ENCODE results near the gene ERMN.
"Not testable (repeated sequence)": the region's sequence is repeated elsewhere in the genome, so short reads cannot be mapped to it uniquely, and the experiment has no call there.

The ERMN gene

GRCh38 chr2:157291018-157291417 is 34.6 kb downstream of the ERMN start:
- DNase-seq = no peak

DNA sequence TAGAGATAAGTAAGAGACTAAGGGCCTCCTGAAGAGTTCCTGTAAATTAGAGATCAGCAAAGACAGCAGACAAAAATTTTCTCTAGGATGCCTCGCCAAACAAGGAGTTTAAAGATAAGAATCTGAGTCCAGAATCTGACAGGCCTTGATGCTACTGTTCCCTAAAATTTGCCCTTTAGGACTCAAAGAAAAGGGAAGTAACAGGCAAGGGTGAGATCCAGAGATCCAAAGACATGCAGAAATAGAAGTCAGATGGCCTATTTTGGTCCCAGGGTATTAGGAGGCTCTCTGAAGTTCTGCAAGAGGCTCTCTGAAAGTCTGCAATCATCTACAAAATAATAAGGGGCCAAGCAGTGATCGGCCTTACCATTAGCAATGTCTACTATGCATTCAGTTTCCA is 35.1 kb downstream of the ERMN start:
- no peak for DNase-seq

GRCh38 chr2:157287160-157287559 is 38.5 kb downstream of the ERMN start:
- DNase-seq = no peak

DNA sequence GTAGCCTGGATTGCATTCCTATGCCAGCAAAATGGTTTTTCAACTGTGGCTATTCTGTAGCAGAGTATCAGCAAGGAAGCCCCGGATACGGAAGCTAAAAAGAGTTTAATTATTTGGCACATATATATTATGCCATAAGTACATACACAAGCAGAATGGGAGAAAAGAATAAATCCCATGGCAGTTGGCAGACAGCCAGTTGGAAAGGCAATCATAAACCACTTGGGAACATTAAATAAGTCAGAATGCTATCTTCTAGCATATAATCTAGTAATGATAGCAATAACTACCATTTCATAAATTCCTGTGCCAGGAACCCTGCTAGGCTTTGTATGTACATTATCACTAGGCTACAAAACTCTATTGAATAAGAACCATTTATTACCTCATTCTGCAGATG is 42.2 kb downstream of the ERMN start:
- no peak for DNase-seq

- no peak for DNase-seq
Observed at GRCh38 chr2:157281316-157281715, 44.3 kb downstream of the ERMN start.

- DNase-seq = not testable (repeated sequence)
Observed at GRCh38 chr2:157279311-157279710, 46.3 kb downstream of the ERMN start.

- no peak for DNase-seq
Observed at GRCh38 chr2:157271590-157272203, 53.9 kb downstream of the ERMN start.

GRCh38 chr2:157269922-157270321 is 55.7 kb downstream of the ERMN start:
- no peak for DNase-seq

- DNase-seq = no peak
Observed at GRCh38 chr2:157269060-157269459, 56.6 kb downstream of the ERMN start.
